Epidermal melanocyte (primary cell): ENCODE results near the gene DMXL2.
"Not testable (repeated sequence)": the region's sequence is repeated elsewhere in the genome, so short reads cannot be mapped to it uniquely, and the experiment has no call there.

ENCODE experiments used
- DNase-seq: peaks from one replicate; pipeline ENCODE4 v3.0.0; 2011; ENCODE audit warnings: low spot score; ENCODE audit not compliant: insufficient read length

Gene DMXL2

GRCh38 chr15:51492528-51492927, 130.0 kb downstream of the DMXL2 start:
- no peak for DNase-seq

GRCh38 chr15:51491941-51492340, 130.6 kb downstream of the DMXL2 start:
- no peak for DNase-seq

- DNase-seq: no peak
Observed at GRCh38 chr15:51484781-51485180, 137.8 kb downstream of the DMXL2 start.

- no peak for DNase-seq
Observed at GRCh38 chr15:51483985-51484384, 138.6 kb downstream of the DMXL2 start.

- DNase-seq: no peak
Observed at GRCh38 chr15:51483520-51483919, 139.1 kb downstream of the DMXL2 start.

GRCh38 chr15:51475736-51476135, 146.8 kb downstream of the DMXL2 start:
- DNase-seq: no peak

- DNase-seq: no peak
Observed at GRCh38 chr15:51470512-51470911, 152.1 kb downstream of the DMXL2 start.

GRCh38 chr15:51460796-51461195, 161.8 kb downstream of the DMXL2 start:
- no peak for DNase-seq

- DNase-seq: no peak
Observed at GRCh38 chr15:51450001-51450400, 172.6 kb downstream of the DMXL2 start.

GRCh38 chr15:51448622-51449399, 173.8 kb downstream of the DMXL2 start:
- no peak for DNase-seq

GRCh38 chr15:51447855-51448621, 174.5 kb downstream of the DMXL2 start:
- DNase-seq: no peak

GRCh38 chr15:51446029-51446744, 176.4 kb downstream of the DMXL2 start:
- DNase-seq: not testable (repeated sequence)

- no peak for DNase-seq
Observed at GRCh38 chr15:51444807-51445206, 177.8 kb downstream of the DMXL2 start.

- DNase-seq: no peak
Observed at GRCh38 chr15:51444112-51444511, 178.5 kb downstream of the DMXL2 start.

GRCh38 chr15:51443282-51443914, 179.2 kb downstream of the DMXL2 start:
- DNase-seq: no peak

- no peak for DNase-seq
Observed at GRCh38 chr15:51438526-51438925, 184.0 kb downstream of the DMXL2 start.

GRCh38 chr15:51425517-51426040, 197.0 kb downstream of the DMXL2 start:
- DNase-seq: no peak

GRCh38 chr15:51424780-51425179, 197.8 kb downstream of the DMXL2 start:
- no peak for DNase-seq

GRCh38 chr15:51423040-51423439, 199.5 kb downstream of the DMXL2 start:
- DNase-seq: not testable (repeated sequence)

GRCh38 chr15:51416129-51416528, 206.4 kb downstream of the DMXL2 start:
- DNase-seq: no peak

- no peak for DNase-seq
Observed at GRCh38 chr15:51414256-51414860, 208.2 kb downstream of the DMXL2 start.
